GM23338 (cell line): Measurements from ENCODE around the gene C18orf32. TPM values are rescaled to one million over a fixed set of nuclear protein-coding genes. Genes with fewer than 3 reads are reported as not detected.

ENCODE experiments used
- ATAC-seq: fragments of 200-7000 bp; cut with Tn5 transposase; 3 replicates; pipeline ENCODE4 v1.9.1; 2020
- DNase-seq: peaks from one replicate; pipeline ENCODE4 v3.0.0-alpha.2; 2015; ENCODE audit warnings: low spot score
- H2AFZ ChIP-seq: fragments of 200-600 bp; sonication (generic); 2 replicates; pipeline ENCODE4 v1.8.0; 2016; ENCODE audit warnings: antibody characterized with exemption, mild to moderate bottlenecking, moderate library complexity
- H3F3A ChIP-seq: fragments of 200-600 bp; sonication (generic); replicated peaks from 2 replicates; pipeline ENCODE4 v1.8.0; 2017; ENCODE audit warnings: antibody characterized with exemption, mixed run types, low read depth
- H3K27ac ChIP-seq: fragments of 200-600 bp; sonication (generic); 2 replicates; pipeline ENCODE4 v1.6.1; 2016; ENCODE audit warnings: low read depth
- H3K27me3 ChIP-seq: fragments of 200-600 bp; sonication (generic); 2 replicates; pipeline ENCODE4 v1.8.0; 2016; ENCODE audit warnings: mild to moderate bottlenecking, mixed run types, moderate library complexity; ENCODE audit not compliant: insufficient read depth
- H3K36me3 ChIP-seq: fragments of 200-600 bp; sonication (generic); 2 replicates; pipeline ENCODE4 v1.8.0; 2016; ENCODE audit warnings: mild to moderate bottlenecking; ENCODE audit not compliant: insufficient read depth
- H3K4me1 ChIP-seq: fragments of 200-600 bp; sonication (generic); 2 replicates; pipeline ENCODE4 v1.8.0; 2016; ENCODE audit warnings: mild to moderate bottlenecking, moderate library complexity; ENCODE audit not compliant: insufficient read depth
- H3K4me2 ChIP-seq: fragments of 200-600 bp; sonication (generic); 2 replicates; pipeline ENCODE4 v1.7.1; 2017; ENCODE audit warnings: mixed run types
- H3K4me3 ChIP-seq: fragments of 200-600 bp; sonication (generic); 2 replicates; pipeline ENCODE4 v1.6.1; 2016; ENCODE audit warnings: mixed run types
- H3K79me2 ChIP-seq: fragments of 200-600 bp; sonication (generic); replicated peaks from 2 replicates; pipeline ENCODE4 v1.8.0; 2017; ENCODE audit warnings: mild to moderate bottlenecking; ENCODE audit not compliant: insufficient read depth
- H3K9me2 ChIP-seq: fragments of 200-600 bp; sonication (generic); 2 replicates; pipeline ENCODE4 v1.8.0; 2017; ENCODE audit not compliant: insufficient read depth
- H4K20me1 ChIP-seq: fragments of 200-600 bp; sonication (generic); replicated peaks from 2 replicates; pipeline ENCODE4 v1.8.0; 2017; ENCODE audit warnings: mild to moderate bottlenecking; ENCODE audit not compliant: insufficient read depth
- H3K27ac Mint-ChIP-seq: 2 replicates; pipeline ENCODE4 v1.8.0; 2020; ENCODE audit warnings: inconsistent platforms, mild to moderate bottlenecking, moderate library complexity, mixed read lengths
- H3K27me3 Mint-ChIP-seq: 3 replicates; pipeline ENCODE4 v1.8.0; 2022; ENCODE audit warnings: low read depth, mild to moderate bottlenecking, moderate library complexity, mixed read lengths, inconsistent platforms; ENCODE audit not compliant: insufficient read depth, poor library complexity
- H3K36me3 Mint-ChIP-seq: 3 replicates; pipeline ENCODE4 v1.8.0; 2021; ENCODE audit warnings: low read depth, mild to moderate bottlenecking, inconsistent platforms, moderate library complexity, mixed read lengths
- H3K4me1 Mint-ChIP-seq: 3 replicates; pipeline ENCODE4 v1.8.0; 2020; ENCODE audit warnings: mild to moderate bottlenecking, inconsistent platforms, mixed read lengths
- H3K4me3 Mint-ChIP-seq: 3 replicates; pipeline ENCODE4 v1.8.0; 2021; ENCODE audit warnings: moderate library complexity, mild to moderate bottlenecking, inconsistent platforms, mixed read lengths
- H3K9me3 Mint-ChIP-seq: 3 replicates; pipeline ENCODE4 v1.8.0; 2020; ENCODE audit warnings: moderate library complexity, mild to moderate bottlenecking, inconsistent platforms, mixed read lengths
- CREB1 ChIP-seq: fragments of 250-450 bp; sonication (Bioruptor Pico); IDR thresholded peaks from 2 replicates; pipeline ENCODE4 v1.5.0; 2020; ENCODE audit warnings: low read depth, mild to moderate bottlenecking, moderate library complexity
- EZH2phosphoT487 ChIP-seq: fragments of 200-600 bp; sonication (generic); IDR thresholded peaks from one replicate; pipeline ENCODE4 v1.8.1; 2018; ENCODE audit warnings: antibody characterized with exemption; ENCODE audit not compliant: unreplicated experiment
- JUNB ChIP-seq: IDR thresholded peaks from one replicate; pipeline ENCODE4 v1.6.1; 2016; ENCODE audit warnings: antibody characterized with exemption; ENCODE audit not compliant: unreplicated experiment
- NANOG ChIP-seq: IDR thresholded peaks from 2 replicates; pipeline ENCODE4 v1.6.1; 2016; ENCODE audit warnings: antibody characterized with exemption, borderline replicate concordance
- POLR2AphosphoS5 ChIP-seq: IDR thresholded peaks from 2 replicates; pipeline ENCODE4 v1.6.1; 2016; ENCODE audit warnings: antibody characterized with exemption, low read depth
- ZNF114 ChIP-seq: fragments of 250-450 bp; sonication (Bioruptor Pico); IDR thresholded peaks from 2 replicates; pipeline ENCODE4 v1.5.0; 2020; ENCODE audit warnings: mild to moderate bottlenecking, moderate library complexity
- ZNF331 ChIP-seq: fragments of 250-450 bp; sonication (Bioruptor Pico); IDR thresholded peaks from 2 replicates; pipeline ENCODE4 v1.5.0; 2020; ENCODE audit warnings: low read depth, mild to moderate bottlenecking, moderate library complexity
- polyA plus RNA-seq: library from polyadenylated mRNA; unstranded; fragments of >200 nt; fragmentation: Nextera tagmentation; extraction: Ambion mirVana; gene quantifications from 2 replicates; pipeline ENCODE4 v1.2.1, GENCODE V29; 2016
- total RNA-seq: library from RNA; depleted of rRNA; stranded (reverse); fragments of >200 nt; shearing (Covaris generic); gene quantifications from 2 replicates; pipeline ENCODE4 v1.2.3, GENCODE V29; 2014
- TF ChIP-seq, protein P1 (sequence below): IDR thresholded peaks from one replicate; pipeline ENCODE4 v1.6.1; 2018; ENCODE audit warnings: antibody characterized with exemption; ENCODE audit not compliant: unreplicated experiment
- TF ChIP-seq, protein P2 (sequence below): fragments of 250-450 bp; sonication (Bioruptor Pico); IDR thresholded peaks from 2 replicates; pipeline ENCODE4 v1.5.0; 2020; ENCODE audit warnings: mild to moderate bottlenecking, moderate library complexity
- TF ChIP-seq, protein P3 (sequence below), 2 experiments: fragments of 200-600 bp in 1 of 2; sonication (generic) in 1 of 2; conservative IDR thresholded peaks; 2 replicates each; pipeline versions ENCODE4 v1.5.1 to v1.6.1; 2016 to 2017; ENCODE audit warnings: antibody characterized with exemption in 2 of 2, low read depth in 2 of 2, mild to moderate bottlenecking in 2 of 2, moderate library complexity in 1 of 2

Gene C18orf32
- total and polyA plus RNA-seq, 2 experiments from 2014 or later, result 25.3 to 72.4 TPM

DNA sequence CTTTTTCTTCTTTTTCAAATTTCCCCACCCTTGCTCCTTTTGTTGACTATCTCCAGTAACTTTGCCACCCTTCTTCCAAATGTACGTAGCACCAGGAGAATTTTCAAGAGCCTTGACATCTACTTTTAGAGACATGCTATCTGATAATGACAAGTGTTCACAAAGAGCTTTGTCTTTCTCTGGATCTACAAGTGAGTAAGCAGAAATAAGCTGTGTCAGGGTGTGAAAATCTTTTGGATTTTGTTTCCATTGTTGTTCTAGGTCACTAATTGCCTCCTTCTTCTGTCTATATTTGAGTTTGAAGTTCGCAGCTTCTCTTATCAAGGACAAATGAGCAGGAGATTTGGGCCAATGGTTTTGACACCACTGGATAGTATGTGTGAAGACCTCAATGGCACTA lies 8.4 kb upstream of the C18orf32 start (continued):
- TF ChIP-seq ZNF114 (CRISPR knock-in tag) (no peak), CREB1 (CRISPR knock-in tag) (no peak), POLR2AphosphoS5 (no peak)
- TF ChIP-seq, protein P1, sequence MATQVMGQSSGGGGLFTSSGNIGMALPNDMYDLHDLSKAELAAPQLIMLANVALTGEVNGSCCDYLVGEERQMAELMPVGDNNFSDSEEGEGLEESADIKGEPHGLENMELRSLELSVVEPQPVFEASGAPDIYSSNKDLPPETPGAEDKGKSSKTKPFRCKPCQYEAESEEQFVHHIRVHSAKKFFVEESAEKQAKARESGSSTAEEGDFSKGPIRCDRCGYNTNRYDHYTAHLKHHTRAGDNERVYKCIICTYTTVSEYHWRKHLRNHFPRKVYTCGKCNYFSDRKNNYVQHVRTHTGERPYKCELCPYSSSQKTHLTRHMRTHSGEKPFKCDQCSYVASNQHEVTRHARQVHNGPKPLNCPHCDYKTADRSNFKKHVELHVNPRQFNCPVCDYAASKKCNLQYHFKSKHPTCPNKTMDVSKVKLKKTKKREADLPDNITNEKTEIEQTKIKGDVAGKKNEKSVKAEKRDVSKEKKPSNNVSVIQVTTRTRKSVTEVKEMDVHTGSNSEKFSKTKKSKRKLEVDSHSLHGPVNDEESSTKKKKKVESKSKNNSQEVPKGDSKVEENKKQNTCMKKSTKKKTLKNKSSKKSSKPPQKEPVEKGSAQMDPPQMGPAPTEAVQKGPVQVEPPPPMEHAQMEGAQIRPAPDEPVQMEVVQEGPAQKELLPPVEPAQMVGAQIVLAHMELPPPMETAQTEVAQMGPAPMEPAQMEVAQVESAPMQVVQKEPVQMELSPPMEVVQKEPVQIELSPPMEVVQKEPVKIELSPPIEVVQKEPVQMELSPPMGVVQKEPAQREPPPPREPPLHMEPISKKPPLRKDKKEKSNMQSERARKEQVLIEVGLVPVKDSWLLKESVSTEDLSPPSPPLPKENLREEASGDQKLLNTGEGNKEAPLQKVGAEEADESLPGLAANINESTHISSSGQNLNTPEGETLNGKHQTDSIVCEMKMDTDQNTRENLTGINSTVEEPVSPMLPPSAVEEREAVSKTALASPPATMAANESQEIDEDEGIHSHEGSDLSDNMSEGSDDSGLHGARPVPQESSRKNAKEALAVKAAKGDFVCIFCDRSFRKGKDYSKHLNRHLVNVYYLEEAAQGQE, result no peak

DNA sequence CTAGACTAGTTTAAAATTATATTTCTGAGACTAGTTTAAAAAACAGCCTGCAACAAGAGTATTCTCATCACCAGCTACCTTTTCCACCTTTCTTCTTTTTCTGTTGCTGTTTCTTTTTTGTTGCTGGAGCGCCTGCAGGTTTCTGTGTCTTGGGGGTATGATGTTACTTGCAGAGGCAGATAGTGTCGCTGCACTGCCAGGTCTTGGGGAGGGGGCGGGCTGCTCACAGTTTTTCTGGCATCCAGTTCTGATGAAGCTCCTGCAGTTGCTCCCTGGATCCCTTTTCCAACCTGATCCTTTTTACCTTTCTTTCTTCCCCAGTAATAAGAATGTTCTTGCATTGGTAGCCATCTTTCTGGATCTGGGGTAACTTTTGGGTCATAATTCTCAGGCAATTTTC lies 8.0 kb upstream of the C18orf32 start:
- Histone ChIP-seq H4K20me1 (peaks cover 9% of the 10 kb centered on the region), H3F3A (peaks cover 18% of the 10 kb centered on the region), H3K27ac (no peak overlapping the region), H3K4me2 (no peak overlapping the region), H3K4me1 (peaks cover 27% of the 10 kb centered on the region), H3K79me2 (peaks cover 22% of the 10 kb centered on the region), H3K27me3 (no peaks in the 10 kb centered on the region), H3K36me3 (peaks cover 16% of the 10 kb centered on the region), H3K9me2 (no peaks in the 10 kb centered on the region), H2AFZ (peak overlapping the region; percentile 58; the same call in 1 of the 2 replicates), H3K4me3 (no peak overlapping the region)
- Mint-ChIP-seq H3K27ac (no peak overlapping the region), H3K4me1 (peaks cover 39% of the 10 kb centered on the region), H3K36me3 (peaks cover 23% of the 10 kb centered on the region), H3K9me3 (no peaks in the 10 kb centered on the region), H3K4me3 (no peak overlapping the region), H3K27me3 (peaks cover 16% of the 10 kb centered on the region)
- DNase-seq, result peak; percentile 43
- ATAC-seq, result peak; percentile 13; the same call in 2 of the 3 replicates
- TF ChIP-seq CREB1 (CRISPR knock-in tag) (no peak), ZNF114 (CRISPR knock-in tag) (no peak), JUNB (no peak), POLR2AphosphoS5 (no peak), EZH2phosphoT487 (no peak), ZNF331 (no peak), NANOG (no peak)
- TF ChIP-seq, protein P2, sequence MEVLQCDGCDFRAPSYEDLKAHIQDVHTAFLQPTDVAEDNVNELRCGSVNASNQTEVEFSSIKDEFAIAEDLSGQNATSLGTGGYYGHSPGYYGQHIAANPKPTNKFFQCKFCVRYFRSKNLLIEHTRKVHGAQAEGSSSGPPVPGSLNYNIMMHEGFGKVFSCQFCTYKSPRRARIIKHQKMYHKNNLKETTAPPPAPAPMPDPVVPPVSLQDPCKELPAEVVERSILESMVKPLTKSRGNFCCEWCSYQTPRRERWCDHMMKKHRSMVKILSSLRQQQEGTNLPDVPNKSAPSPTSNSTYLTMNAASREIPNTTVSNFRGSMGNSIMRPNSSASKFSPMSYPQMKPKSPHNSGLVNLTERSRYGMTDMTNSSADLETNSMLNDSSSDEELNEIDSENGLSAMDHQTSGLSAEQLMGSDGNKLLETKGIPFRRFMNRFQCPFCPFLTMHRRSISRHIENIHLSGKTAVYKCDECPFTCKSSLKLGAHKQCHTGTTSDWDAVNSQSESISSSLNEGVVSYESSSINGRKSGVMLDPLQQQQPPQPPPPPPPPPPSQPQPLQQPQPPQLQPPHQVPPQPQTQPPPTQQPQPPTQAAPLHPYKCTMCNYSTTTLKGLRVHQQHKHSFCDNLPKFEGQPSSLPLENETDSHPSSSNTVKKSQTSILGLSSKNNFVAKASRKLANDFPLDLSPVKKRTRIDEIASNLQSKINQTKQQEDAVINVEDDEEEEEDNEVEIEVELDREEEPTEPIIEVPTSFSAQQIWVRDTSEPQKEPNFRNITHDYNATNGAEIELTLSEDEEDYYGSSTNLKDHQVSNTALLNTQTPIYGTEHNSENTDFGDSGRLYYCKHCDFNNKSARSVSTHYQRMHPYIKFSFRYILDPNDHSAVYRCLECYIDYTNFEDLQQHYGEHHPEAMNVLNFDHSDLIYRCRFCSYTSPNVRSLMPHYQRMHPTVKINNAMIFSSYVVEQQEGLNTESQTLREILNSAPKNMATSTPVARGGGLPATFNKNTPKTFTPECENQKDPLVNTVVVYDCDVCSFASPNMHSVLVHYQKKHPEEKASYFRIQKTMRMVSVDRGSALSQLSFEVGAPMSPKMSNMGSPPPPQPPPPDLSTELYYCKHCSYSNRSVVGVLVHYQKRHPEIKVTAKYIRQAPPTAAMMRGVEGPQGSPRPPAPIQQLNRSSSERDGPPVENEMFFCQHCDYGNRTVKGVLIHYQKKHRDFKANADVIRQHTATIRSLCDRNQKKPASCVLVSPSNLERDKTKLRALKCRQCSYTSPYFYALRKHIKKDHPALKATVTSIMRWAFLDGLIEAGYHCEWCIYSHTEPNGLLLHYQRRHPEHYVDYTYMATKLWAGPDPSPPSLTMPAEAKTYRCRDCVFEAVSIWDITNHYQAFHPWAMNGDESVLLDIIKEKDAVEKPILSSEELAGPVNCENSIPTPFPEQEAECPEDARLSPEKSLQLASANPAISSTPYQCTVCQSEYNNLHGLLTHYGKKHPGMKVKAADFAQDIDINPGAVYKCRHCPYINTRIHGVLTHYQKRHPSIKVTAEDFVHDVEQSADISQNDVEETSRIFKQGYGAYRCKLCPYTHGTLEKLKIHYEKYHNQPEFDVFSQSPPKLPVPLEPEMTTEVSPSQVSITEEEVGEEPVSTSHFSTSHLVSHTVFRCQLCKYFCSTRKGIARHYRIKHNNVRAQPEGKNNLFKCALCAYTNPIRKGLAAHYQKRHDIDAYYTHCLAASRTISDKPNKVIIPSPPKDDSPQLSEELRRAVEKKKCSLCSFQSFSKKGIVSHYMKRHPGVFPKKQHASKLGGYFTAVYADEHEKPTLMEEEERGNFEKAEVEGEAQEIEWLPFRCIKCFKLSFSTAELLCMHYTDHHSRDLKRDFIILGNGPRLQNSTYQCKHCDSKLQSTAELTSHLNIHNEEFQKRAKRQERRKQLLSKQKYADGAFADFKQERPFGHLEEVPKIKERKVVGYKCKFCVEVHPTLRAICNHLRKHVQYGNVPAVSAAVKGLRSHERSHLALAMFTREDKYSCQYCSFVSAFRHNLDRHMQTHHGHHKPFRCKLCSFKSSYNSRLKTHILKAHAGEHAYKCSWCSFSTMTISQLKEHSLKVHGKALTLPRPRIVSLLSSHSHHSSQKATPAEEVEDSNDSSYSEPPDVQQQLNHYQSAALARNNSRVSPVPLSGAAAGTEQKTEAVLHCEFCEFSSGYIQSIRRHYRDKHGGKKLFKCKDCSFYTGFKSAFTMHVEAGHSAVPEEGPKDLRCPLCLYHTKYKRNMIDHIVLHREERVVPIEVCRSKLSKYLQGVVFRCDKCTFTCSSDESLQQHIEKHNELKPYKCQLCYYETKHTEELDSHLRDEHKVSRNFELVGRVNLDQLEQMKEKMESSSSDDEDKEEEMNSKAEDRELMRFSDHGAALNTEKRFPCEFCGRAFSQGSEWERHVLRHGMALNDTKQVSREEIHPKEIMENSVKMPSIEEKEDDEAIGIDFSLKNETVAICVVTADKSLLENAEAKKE (CRISPR knock-in tag), result no peak
- TF ChIP-seq, protein P3, sequence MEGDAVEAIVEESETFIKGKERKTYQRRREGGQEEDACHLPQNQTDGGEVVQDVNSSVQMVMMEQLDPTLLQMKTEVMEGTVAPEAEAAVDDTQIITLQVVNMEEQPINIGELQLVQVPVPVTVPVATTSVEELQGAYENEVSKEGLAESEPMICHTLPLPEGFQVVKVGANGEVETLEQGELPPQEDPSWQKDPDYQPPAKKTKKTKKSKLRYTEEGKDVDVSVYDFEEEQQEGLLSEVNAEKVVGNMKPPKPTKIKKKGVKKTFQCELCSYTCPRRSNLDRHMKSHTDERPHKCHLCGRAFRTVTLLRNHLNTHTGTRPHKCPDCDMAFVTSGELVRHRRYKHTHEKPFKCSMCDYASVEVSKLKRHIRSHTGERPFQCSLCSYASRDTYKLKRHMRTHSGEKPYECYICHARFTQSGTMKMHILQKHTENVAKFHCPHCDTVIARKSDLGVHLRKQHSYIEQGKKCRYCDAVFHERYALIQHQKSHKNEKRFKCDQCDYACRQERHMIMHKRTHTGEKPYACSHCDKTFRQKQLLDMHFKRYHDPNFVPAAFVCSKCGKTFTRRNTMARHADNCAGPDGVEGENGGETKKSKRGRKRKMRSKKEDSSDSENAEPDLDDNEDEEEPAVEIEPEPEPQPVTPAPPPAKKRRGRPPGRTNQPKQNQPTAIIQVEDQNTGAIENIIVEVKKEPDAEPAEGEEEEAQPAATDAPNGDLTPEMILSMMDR (conservative IDR thresholded peaks at IDR 0.05; ENCODE audit: low read depth in 2 of 2), result no peak
- TF ChIP-seq, protein P1, result no peak
